GM12878 (cell line): ENCODE measurements around the gene MYB.

ENCODE experiments used
- CTCF ChIP-seq, 3 experiments: IDR thresholded peaks in 2 of 3; conservative IDR thresholded peaks in 1 of 3; 2 replicates each; pipeline ENCODE4 v1.5.1; 2011; ENCODE audit warnings: low read depth in 3 of 3, low read length in 3 of 3, mild to moderate bottlenecking in 3 of 3, control low read depth in 2 of 3, moderate library complexity in 2 of 3, inconsistent platforms in 1 of 3, mixed read lengths in 1 of 3; ENCODE audit not compliant: control insufficient read depth in 2 of 3, insufficient read depth in 1 of 3; ENCODE audit errors: extremely low read depth in 1 of 3
- FOS ChIP-seq: IDR thresholded peaks from 3 replicates; pipeline ENCODE4 v1.6.1; 2011; ENCODE audit warnings: borderline replicate concordance; ENCODE audit not compliant: insufficient read length; ENCODE audit errors: extremely low read depth
- HDGF ChIP-seq: fragments of 450-650 bp; IDR thresholded peaks from 2 replicates; pipeline ENCODE4 v1.6.1; 2016; ENCODE audit warnings: antibody characterized with exemption
- MAX ChIP-seq: IDR thresholded peaks from 2 replicates; pipeline ENCODE4 v1.6.1; 2012; ENCODE audit warnings: low read depth, low read length, improper control_type of control experiment
- ZBTB33 ChIP-seq: fragments of 450-650 bp; IDR thresholded peaks from 2 replicates; pipeline ENCODE4 v1.6.1; 2017; ENCODE audit warnings: mild to moderate bottlenecking
- TF ChIP-seq, protein P1 (sequence below): fragments of 450-650 bp; IDR thresholded peaks from 2 replicates; pipeline ENCODE4 v1.6.1; 2017; ENCODE audit warnings: antibody characterized with exemption, mild to moderate bottlenecking, moderate library complexity

GRCh38 chr6:135254471-135254870 is 73.4 kb downstream of the MYB start:
- TF ChIP-seq HDGF (no peak), CTCF (IDR thresholded peaks at IDR 0.05 in 2 of 3, conservative IDR thresholded peaks at IDR 0.05 in 1 of 3; ENCODE audit: control insufficient read depth in 2 of 3, extremely low read depth in 1 of 3, insufficient read depth in 1 of 3, low read depth in 3 of 3, low read length in 3 of 3) (no peak), MAX (no peak), ZBTB33 (no peak), FOS (no peak)
- TF ChIP-seq, protein P1, sequence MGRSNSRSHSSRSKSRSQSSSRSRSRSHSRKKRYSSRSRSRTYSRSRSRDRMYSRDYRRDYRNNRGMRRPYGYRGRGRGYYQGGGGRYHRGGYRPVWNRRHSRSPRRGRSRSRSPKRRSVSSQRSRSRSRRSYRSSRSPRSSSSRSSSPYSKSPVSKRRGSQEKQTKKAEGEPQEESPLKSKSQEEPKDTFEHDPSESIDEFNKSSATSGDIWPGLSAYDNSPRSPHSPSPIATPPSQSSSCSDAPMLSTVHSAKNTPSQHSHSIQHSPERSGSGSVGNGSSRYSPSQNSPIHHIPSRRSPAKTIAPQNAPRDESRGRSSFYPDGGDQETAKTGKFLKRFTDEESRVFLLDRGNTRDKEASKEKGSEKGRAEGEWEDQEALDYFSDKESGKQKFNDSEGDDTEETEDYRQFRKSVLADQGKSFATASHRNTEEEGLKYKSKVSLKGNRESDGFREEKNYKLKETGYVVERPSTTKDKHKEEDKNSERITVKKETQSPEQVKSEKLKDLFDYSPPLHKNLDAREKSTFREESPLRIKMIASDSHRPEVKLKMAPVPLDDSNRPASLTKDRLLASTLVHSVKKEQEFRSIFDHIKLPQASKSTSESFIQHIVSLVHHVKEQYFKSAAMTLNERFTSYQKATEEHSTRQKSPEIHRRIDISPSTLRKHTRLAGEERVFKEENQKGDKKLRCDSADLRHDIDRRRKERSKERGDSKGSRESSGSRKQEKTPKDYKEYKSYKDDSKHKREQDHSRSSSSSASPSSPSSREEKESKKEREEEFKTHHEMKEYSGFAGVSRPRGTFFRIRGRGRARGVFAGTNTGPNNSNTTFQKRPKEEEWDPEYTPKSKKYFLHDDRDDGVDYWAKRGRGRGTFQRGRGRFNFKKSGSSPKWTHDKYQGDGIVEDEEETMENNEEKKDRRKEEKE, result no peak
